Osteoblast (primary cell): ENCODE results near the gene NPAS3. TPM values are rescaled to one million over a fixed set of nuclear protein-coding genes. Genes with fewer than 3 reads are reported as not detected.

Experiments used
- DNase-seq: peaks from one replicate; pipeline ENCODE4 v3.0.0; 2011; ENCODE audit warnings: low spot score, mixed read lengths; ENCODE audit not compliant: insufficient read length; ENCODE audit errors: missing footprints
- H2AFZ ChIP-seq: 2 replicates; pipeline ENCODE4 v1.6.0; 2011; ENCODE audit warnings: mild to moderate bottlenecking, low read length
- H3K27ac ChIP-seq: 2 replicates; pipeline ENCODE4 v1.5.1; 2011; ENCODE audit warnings: mild to moderate bottlenecking, low read depth, low read length, moderate library complexity
- H3K27me3 ChIP-seq: 2 replicates; pipeline ENCODE4 v1.6.0; 2012; ENCODE audit warnings: mild to moderate bottlenecking, control low read depth, inconsistent platforms, low read length, moderate library complexity; ENCODE audit not compliant: insufficient read depth
- H3K36me3 ChIP-seq: 2 replicates; pipeline ENCODE4 v1.5.1; 2011; ENCODE audit warnings: mild to moderate bottlenecking, low read length, control low read depth, moderate library complexity; ENCODE audit not compliant: insufficient read depth
- H3K4me1 ChIP-seq: 2 replicates; pipeline ENCODE4 v1.5.1; 2011; ENCODE audit warnings: mild to moderate bottlenecking, low read length, control low read depth, moderate library complexity; ENCODE audit not compliant: insufficient read depth
- H3K4me2 ChIP-seq: 2 replicates; pipeline ENCODE4 v1.6.0; 2011; ENCODE audit warnings: mild to moderate bottlenecking, low read length; ENCODE audit not compliant: insufficient read depth
- H3K4me3 ChIP-seq: fragments of 200-600 bp; sonication (generic); 3 replicates; pipeline ENCODE4 v1.5.1; 2012; ENCODE audit warnings: mild to moderate bottlenecking, low read length, inconsistent platforms; ENCODE audit not compliant: insufficient read depth
- H3K79me2 ChIP-seq: 2 replicates; pipeline ENCODE4 v1.6.0; 2012; ENCODE audit warnings: mild to moderate bottlenecking, low read length, control low read depth, inconsistent platforms; ENCODE audit not compliant: insufficient read depth
- H3K9me3 ChIP-seq: 2 replicates; pipeline ENCODE4 v1.5.1; 2011; ENCODE audit warnings: low read depth, low read length, control low read depth
- H4K20me1 ChIP-seq: 2 replicates; pipeline ENCODE4 v1.6.0; 2012; ENCODE audit warnings: mild to moderate bottlenecking, low read length, control low read depth; ENCODE audit not compliant: insufficient read depth
- CTCF ChIP-seq: IDR thresholded peaks from 2 replicates; pipeline ENCODE4 v1.5.1; 2011; ENCODE audit warnings: mild to moderate bottlenecking, low read depth, low read length, moderate library complexity; ENCODE audit errors: extremely low read depth
- total RNA-seq: library from RNA; depleted of rRNA; stranded (reverse); fragments of >200 nt; gene quantifications from 2 replicates; pipeline ENCODE4 v1.2.3, GENCODE V29; 2012

Gene NPAS3
- total RNA-seq, 1 donor: 0.72 TPM

- no peak for DNase-seq
- no peak for TF ChIP-seq CTCF
- no peak overlapping the region for H3K4me3 ChIP-seq
- H3K4me2 ChIP-seq: no peak overlapping the region
- no peaks in the 10 kb centered on the region for H3K4me1 ChIP-seq
- H3K9me3 ChIP-seq: no peaks in the 10 kb centered on the region
- no peak overlapping the region for H2AFZ ChIP-seq
- no peaks in the 10 kb centered on the region for H3K36me3 ChIP-seq
- no peaks in the 10 kb centered on the region for H3K27me3 ChIP-seq
- no peaks in the 10 kb centered on the region for H4K20me1 ChIP-seq
- H3K27ac ChIP-seq: no peak overlapping the region
- no peaks in the 10 kb centered on the region for H3K79me2 ChIP-seq
These were observed 663.7 kb downstream of the NPAS3 start for GRCh38 chr14:33602396-33602795.

GRCh38 chr14:33606591-33606990 is 667.9 kb downstream of the NPAS3 start:
- TF ChIP-seq CTCF: no peak
- H3K36me3 ChIP-seq: no peaks in the 10 kb centered on the region

GRCh38 chr14:33609582-33609981 is 670.9 kb downstream of the NPAS3 start:
- Histone ChIP-seq H3K9me3 (no peaks in the 10 kb centered on the region), H3K36me3 (no peaks in the 10 kb centered on the region), H3K27me3 (peaks cover 11% of the 10 kb centered on the region), H3K4me2 (no peak overlapping the region), H3K27ac (no peak overlapping the region), H4K20me1 (no peaks in the 10 kb centered on the region), H3K4me3 (no peak overlapping the region), H2AFZ (no peak overlapping the region), H3K4me1 (no peaks in the 10 kb centered on the region), H3K79me2 (no peaks in the 10 kb centered on the region)
- no peak for TF ChIP-seq CTCF
- no peak for DNase-seq

More at GRCh38 chr14:33606591-33606990, 667.9 kb downstream of the NPAS3 start:
- Histone ChIP-seq H4K20me1 (no peaks in the 10 kb centered on the region), H3K4me3 (no peak overlapping the region), H3K9me3 (no peaks in the 10 kb centered on the region), H3K27ac (no peak overlapping the region), H3K4me1 (no peaks in the 10 kb centered on the region), H3K79me2 (no peaks in the 10 kb centered on the region), H3K27me3 (peaks cover 11% of the 10 kb centered on the region), H3K4me2 (no peak overlapping the region), H2AFZ (no peak overlapping the region)
- DNase-seq: no peak

- peaks cover 11% of the 10 kb centered on the region for H3K27me3 ChIP-seq
- no peak for DNase-seq
- no peaks in the 10 kb centered on the region for H4K20me1 ChIP-seq
- TF ChIP-seq CTCF: no peak
- H3K4me1 ChIP-seq: no peaks in the 10 kb centered on the region
- H3K9me3 ChIP-seq: no peaks in the 10 kb centered on the region
- H2AFZ ChIP-seq: no peak overlapping the region
- no peak overlapping the region for H3K4me3 ChIP-seq
- H3K4me2 ChIP-seq: no peak overlapping the region
- H3K79me2 ChIP-seq: no peaks in the 10 kb centered on the region
- H3K36me3 ChIP-seq: no peaks in the 10 kb centered on the region
- H3K27ac ChIP-seq: no peak overlapping the region
These were observed 671.4 kb downstream of the NPAS3 start for GRCh38 chr14:33610121-33610520.
